ENCODE data around the gene SOCS1.

Gene SOCS1

DNA sequence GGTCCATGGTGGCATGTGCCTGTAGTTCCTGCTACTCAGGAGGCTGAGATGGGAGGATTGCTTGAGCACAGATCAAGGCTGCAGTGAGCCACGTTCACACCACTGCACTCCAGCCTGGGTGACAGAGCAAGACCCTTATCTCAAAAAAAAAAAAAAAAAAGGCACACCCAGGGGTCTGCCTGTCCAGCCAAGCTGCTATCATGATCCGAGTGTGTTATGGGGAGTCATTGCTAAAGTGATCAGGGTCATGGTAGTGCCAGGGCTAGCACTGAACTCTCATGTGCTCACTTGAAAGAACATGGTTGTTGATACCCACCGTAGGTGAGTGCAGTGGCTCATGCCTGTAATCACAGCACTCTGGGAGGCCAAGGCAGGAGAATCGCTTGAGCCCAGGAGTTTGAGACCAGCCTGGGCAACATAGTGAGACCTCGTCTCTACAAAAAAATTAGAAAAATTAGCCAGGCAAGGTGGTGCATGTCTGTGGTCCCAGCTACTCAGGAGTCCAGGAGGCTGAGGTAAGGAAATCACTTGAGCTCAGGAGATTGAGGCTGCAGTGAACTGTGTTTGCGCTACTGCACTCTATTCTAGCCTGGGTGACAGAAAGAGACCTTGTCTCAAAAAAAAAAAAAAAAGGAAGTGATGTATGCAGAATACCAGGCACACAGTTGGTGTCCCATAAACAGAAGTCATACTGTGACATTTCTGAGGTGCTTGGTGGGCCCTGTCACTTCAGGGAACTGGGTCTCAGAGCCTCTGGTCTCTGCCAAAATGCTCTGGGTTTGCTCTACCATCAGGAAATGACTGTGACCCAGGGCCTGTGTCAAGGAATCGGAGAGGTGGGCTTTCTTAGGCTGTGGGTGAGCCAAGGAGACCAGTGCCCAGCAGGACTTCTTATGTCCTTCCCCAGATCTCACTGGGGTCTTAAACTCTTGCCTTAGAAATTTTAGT, 23.0 kb upstream of the SOCS1 start:
- TF ChIP-seq SPI1 (IDR thresholded peaks at IDR 0.05; ENCODE audit: borderline replicate concordance, low read depth) (peak; percentile 93), REST (IDR thresholded peaks at IDR 0.05; ENCODE audit: insufficient replicate concordance, low read depth) (no peak)
- DNase-seq (ENCODE audit: low read depth in 1 of 2, low spot score in 1 of 2) = no peak
- Histone ChIP-seq H3K27ac (replicated peaks) (peak overlapping the region; percentile 43), H3K27me3 (ENCODE audit: insufficient read depth, poor library complexity, severe bottlenecking) (no peaks in the 10 kb centered on the region), H3K4me3 (replicated peaks; ENCODE audit: insufficient read depth, low read length) (no peak overlapping the region)

DNA sequence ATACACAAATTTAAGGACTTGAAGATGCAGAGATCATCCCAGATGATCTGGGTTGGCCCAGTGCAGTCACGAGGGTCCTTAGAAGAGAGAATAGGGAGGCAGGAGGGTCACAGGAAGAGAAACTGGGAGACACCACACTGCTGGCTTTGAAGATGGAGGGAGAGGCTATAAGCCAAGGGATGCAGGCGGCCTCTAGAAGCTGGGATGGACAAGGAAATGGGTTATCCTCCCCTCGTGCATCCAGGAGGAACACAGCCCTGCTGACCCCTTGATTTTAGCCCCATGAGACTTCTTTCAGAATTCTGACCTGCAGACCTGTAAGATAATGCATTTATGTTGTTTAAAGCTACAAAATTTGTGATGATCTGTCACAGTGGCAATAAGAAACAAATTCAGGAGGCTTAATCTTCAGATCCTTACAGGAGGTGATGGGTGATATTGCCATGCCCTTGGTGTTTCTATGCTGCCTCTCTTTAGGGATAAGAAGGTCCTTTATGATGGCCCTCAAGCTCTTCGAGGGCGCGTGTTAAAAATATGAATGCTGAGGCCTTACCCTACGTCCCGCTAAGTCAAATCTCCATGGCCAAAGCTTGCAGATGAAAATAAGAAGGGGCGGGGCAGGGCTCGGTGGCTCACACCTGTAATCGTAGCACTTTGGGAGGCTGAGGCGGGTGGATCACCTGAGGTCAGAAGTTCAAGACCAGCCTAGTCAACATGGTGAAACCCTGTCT, 21.8 kb upstream of the SOCS1 start:
- TF ChIP-seq GABPA (IDR thresholded peaks at IDR 0.05; ENCODE audit: low read depth) (no peak), POLR2AphosphoS5 (IDR thresholded peaks at IDR 0.05; ENCODE audit: low read depth) (no peak), REST (IDR thresholded peaks at IDR 0.05; ENCODE audit: insufficient replicate concordance, low read depth) (no peak), SPI1 (IDR thresholded peaks at IDR 0.05; ENCODE audit: borderline replicate concordance, low read depth) (no peak)
- TF ChIP-seq, protein P1, sequence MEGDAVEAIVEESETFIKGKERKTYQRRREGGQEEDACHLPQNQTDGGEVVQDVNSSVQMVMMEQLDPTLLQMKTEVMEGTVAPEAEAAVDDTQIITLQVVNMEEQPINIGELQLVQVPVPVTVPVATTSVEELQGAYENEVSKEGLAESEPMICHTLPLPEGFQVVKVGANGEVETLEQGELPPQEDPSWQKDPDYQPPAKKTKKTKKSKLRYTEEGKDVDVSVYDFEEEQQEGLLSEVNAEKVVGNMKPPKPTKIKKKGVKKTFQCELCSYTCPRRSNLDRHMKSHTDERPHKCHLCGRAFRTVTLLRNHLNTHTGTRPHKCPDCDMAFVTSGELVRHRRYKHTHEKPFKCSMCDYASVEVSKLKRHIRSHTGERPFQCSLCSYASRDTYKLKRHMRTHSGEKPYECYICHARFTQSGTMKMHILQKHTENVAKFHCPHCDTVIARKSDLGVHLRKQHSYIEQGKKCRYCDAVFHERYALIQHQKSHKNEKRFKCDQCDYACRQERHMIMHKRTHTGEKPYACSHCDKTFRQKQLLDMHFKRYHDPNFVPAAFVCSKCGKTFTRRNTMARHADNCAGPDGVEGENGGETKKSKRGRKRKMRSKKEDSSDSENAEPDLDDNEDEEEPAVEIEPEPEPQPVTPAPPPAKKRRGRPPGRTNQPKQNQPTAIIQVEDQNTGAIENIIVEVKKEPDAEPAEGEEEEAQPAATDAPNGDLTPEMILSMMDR (IDR thresholded peaks at IDR 0.05; ENCODE audit: insufficient read depth, low read length) = no peak
- Histone ChIP-seq H3K4me3 (replicated peaks; ENCODE audit: insufficient read depth, low read length) (no peak overlapping the region), H3K27ac (replicated peaks) (no peak overlapping the region), H3K27me3 (ENCODE audit: insufficient read depth, poor library complexity, severe bottlenecking) (no peaks in the 10 kb centered on the region)
- DNase-seq (ENCODE audit: low read depth in 1 of 2, low spot score in 1 of 2) = no peak

GRCh38 chr16:11276896-11277593, 21.0 kb upstream of the SOCS1 start:
- no peaks in the 10 kb centered on the region for H3K27me3 ChIP-seq (ENCODE audit: insufficient read depth, poor library complexity, severe bottlenecking)
- no peak overlapping the region for H3K27ac ChIP-seq (replicated peaks)
- TF ChIP-seq, protein P1 (IDR thresholded peaks at IDR 0.05; ENCODE audit: insufficient read depth, low read length) = no peak
- TF ChIP-seq REST (IDR thresholded peaks at IDR 0.05; ENCODE audit: insufficient replicate concordance, low read depth) (no peak), GABPA (IDR thresholded peaks at IDR 0.05; ENCODE audit: low read depth) (no peak), POLR2AphosphoS5 (IDR thresholded peaks at IDR 0.05; ENCODE audit: low read depth) (no peak), SPI1 (IDR thresholded peaks at IDR 0.05; ENCODE audit: borderline replicate concordance, low read depth) (no peak)
- DNase-seq (ENCODE audit: low read depth in 1 of 2, low spot score in 1 of 2) = no peak
- H3K4me3 ChIP-seq (replicated peaks; ENCODE audit: insufficient read depth, low read length) = no peak overlapping the region
